Osteocyte (in vitro differentiated cells): ENCODE data around the gene ARMH4. TPM values are rescaled to one million over a fixed set of nuclear protein-coding genes. Genes with fewer than 3 reads are reported as not detected.

Experiments used
- DNase-seq: peaks from one replicate; pipeline ENCODE4 v3.0.0; 2021; ENCODE audit warnings: mixed read lengths; ENCODE audit not compliant: unreplicated experiment; ENCODE audit errors: extremely low spot score
- H3K27ac Mint-ChIP-seq: one replicate; pipeline ENCODE4 v1.8.0; 2021; ENCODE audit warnings: mild to moderate bottlenecking, mixed read lengths; ENCODE audit not compliant: unreplicated experiment
- H3K27me3 Mint-ChIP-seq: one replicate; pipeline ENCODE4 v1.8.0; 2021; ENCODE audit warnings: mixed read lengths; ENCODE audit not compliant: unreplicated experiment
- H3K36me3 Mint-ChIP-seq: one replicate; pipeline ENCODE4 v1.8.0; 2021; ENCODE audit warnings: mixed read lengths; ENCODE audit not compliant: unreplicated experiment
- H3K4me1 Mint-ChIP-seq: one replicate; pipeline ENCODE4 v1.8.0; 2021; ENCODE audit warnings: mixed read lengths; ENCODE audit not compliant: unreplicated experiment
- H3K4me3 Mint-ChIP-seq: one replicate; pipeline ENCODE4 v1.8.0; 2021; ENCODE audit warnings: mild to moderate bottlenecking, moderate library complexity, mixed read lengths; ENCODE audit not compliant: unreplicated experiment
- H3K9me3 Mint-ChIP-seq: one replicate; pipeline ENCODE4 v1.8.0; 2021; ENCODE audit warnings: mixed read lengths; ENCODE audit not compliant: unreplicated experiment
- CTCF ChIP-seq: fragments of 200-600 bp; sonication (generic); IDR thresholded peaks from 2 replicates; pipeline ENCODE4 v1.5.0; 2021; ENCODE audit warnings: antibody characterized with exemption, mild to moderate bottlenecking, moderate library complexity
- total RNA-seq: library from RNA; stranded (reverse); gene quantifications from 2 replicates; pipeline ENCODE4 v1.2.1, GENCODE V29; 2021

Gene ARMH4
- total RNA-seq, 1 donor from 2014 or later, result 13.9 TPM

GRCh38 chr14:57961786-57962060 lies 190.3 kb downstream of the ARMH4 start:
- Mint-ChIP-seq H3K27me3 (no peaks in the 10 kb centered on the region), H3K36me3 (no peaks in the 10 kb centered on the region), H3K27ac (no peak overlapping the region), H3K9me3 (no peaks in the 10 kb centered on the region), H3K4me1 (no peaks in the 10 kb centered on the region), H3K4me3 (no peak overlapping the region)
- no peak for TF ChIP-seq CTCF
- DNase-seq, result no peak

- H3K9me3 Mint-ChIP-seq, result no peaks in the 10 kb centered on the region
- H3K36me3 Mint-ChIP-seq, result no peaks in the 10 kb centered on the region
- no peak for DNase-seq
- TF ChIP-seq CTCF, result no peak
- H3K27ac Mint-ChIP-seq, result no peak overlapping the region
- H3K4me1 Mint-ChIP-seq, result no peaks in the 10 kb centered on the region
- H3K4me3 Mint-ChIP-seq, result no peak overlapping the region
- H3K27me3 Mint-ChIP-seq, result no peaks in the 10 kb centered on the region
These were observed 190.8 kb downstream of the ARMH4 start for GRCh38 chr14:57960946-57961785.

GRCh38 chr14:57957441-57957840 lies 194.6 kb downstream of the ARMH4 start:
- H3K27me3 Mint-ChIP-seq, result no peaks in the 10 kb centered on the region
- peaks cover 6% of the 10 kb centered on the region for H3K9me3 Mint-ChIP-seq
- no peaks in the 10 kb centered on the region for H3K4me1 Mint-ChIP-seq
- H3K36me3 Mint-ChIP-seq, result no peaks in the 10 kb centered on the region
- DNase-seq, result no peak
- TF ChIP-seq CTCF, result no peak
- H3K27ac Mint-ChIP-seq, result no peak overlapping the region
- H3K4me3 Mint-ChIP-seq, result no peak overlapping the region

Other genes starting within 250 kb of the ARMH4 start
- gene ACTR10, start 47.9 kb upstream of the ARMH4 start, total RNA-seq, result 80.3 and 99.1 TPM in 2 replicates
- 143 and 156 TPM in 2 replicates for gene PSMA3, start 92.6 kb upstream of the ARMH4 start, total RNA-seq
- gene ARID4A, start 146.3 kb upstream of the ARMH4 start, total RNA-seq, result 19.1 and 22.7 TPM in 2 replicates
- gene TOMM20L, start 243.7 kb upstream of the ARMH4 start, total RNA-seq, result not detected in 2 replicates